Measurements from ENCODE around the gene CEP295NL. TPM values are rescaled to one million over a fixed set of nuclear protein-coding genes. Genes with fewer than 3 reads are reported as not detected.

Gene CEP295NL
- total and polyA plus RNA-seq, 2 of the 8 experiments (the other 6 are each of a cell fraction or from before 2014, with no cell fraction given) = 0.06 to 2.0 TPM

- no peak overlapping the region for H3K23ac ChIP-seq (ENCODE audit: insufficient read length)
- no peaks in the 10 kb centered on the region for H3K79me2 ChIP-seq (ENCODE audit: control insufficient read depth in 1 of 2, insufficient read depth in 2 of 2, low read length in 2 of 2)
- H3K9me3 ChIP-seq (ENCODE audit: insufficient read depth in 2 of 2, low read depth in 1 of 2, low read length in 1 of 2) = no peaks in the 10 kb centered on the region
- no peak overlapping the region for H3K4me2 ChIP-seq (ENCODE audit: insufficient read depth in 1 of 2, low read depth in 2 of 2, low read length in 2 of 2)
- no peaks in the 10 kb centered on the region for H3K4me1 ChIP-seq (replicated peaks in 1 of 4; ENCODE audit: control insufficient read depth in 3 of 4, insufficient read depth in 4 of 4, low read length in 3 of 4)
- 88% methylated on average over 4 of the region's 4 CpGs; no CpG with 5 or more reads in 1 of the 2 experiments for WGBS, 2 experiments (ENCODE audit: extremely low coverage in 1 of 2, insufficient coverage in 1 of 2, insufficient read length in 1 of 2, insufficient replicate concordance in 2 of 2, low coverage in 1 of 2, low lambda C conversion rate in 2 of 2, missing lambda C conversion rate in 1 of 2)
- H3K14ac ChIP-seq (ENCODE audit: insufficient read length) = no peak overlapping the region
- H2AFZ ChIP-seq (ENCODE audit: low read length) = no peak overlapping the region
- H3K4ac ChIP-seq (replicated peaks; ENCODE audit: insufficient read length, low read depth, low read length) = no peak overlapping the region
- ChIA-PET POLR2A (ENCODE audit: partially characterized antibody) (no interaction called here), CTCF (ENCODE audit: partially characterized antibody) (interaction anchor here (1.0 to 1.1 kb wide), 2 partner anchors 16 to 113 kb away, joined by 4 to 5 read pairs; no protein-coding TSS in a partner anchor)
- no peaks in the 10 kb centered on the region for H3K79me1 ChIP-seq (ENCODE audit: low read depth, low read length)
- no peak overlapping the region for H4K5ac ChIP-seq (ENCODE audit: insufficient read length, low read depth, low read length)
- H3K36me3 ChIP-seq (ENCODE audit: control insufficient read depth in 2 of 4, insufficient read depth in 4 of 4, low read length in 3 of 4) = peaks cover 0 to 6% (median 2%) of the 10 kb centered on the region in 4 experiments; a peak in 6 of 8 replicates
- H2BK120ac ChIP-seq (replicated peaks; ENCODE audit: low read depth, low read length) = no peak overlapping the region
- H3K23me2 ChIP-seq (ENCODE audit: low read depth, low read length) = no peaks in the 10 kb centered on the region
- no peak overlapping the region for H4K91ac ChIP-seq (replicated peaks; ENCODE audit: insufficient read length, low read length)
- H2AK5ac ChIP-seq (ENCODE audit: low read depth, low read length) = no peak overlapping the region
- H4K20me1 ChIP-seq (replicated peaks in 1 of 2; ENCODE audit: control insufficient read depth in 1 of 2, insufficient read depth in 2 of 2, low read length in 2 of 2) = peaks cover 0 to 4% of the 10 kb centered on the region in 2 experiments
- DNase-seq (ENCODE audit: low read depth in 1 of 2, low spot score in 2 of 2) = no peak
- no peak overlapping the region for H2BK5ac ChIP-seq (ENCODE audit: low read depth, low read length)
- H3K4me3 ChIP-seq (ENCODE audit: extremely low read depth in 1 of 4, insufficient read depth in 2 of 4, low read depth in 3 of 4, low read length in 4 of 4) = no peak overlapping the region
- H3K56ac ChIP-seq (replicated peaks; ENCODE audit: insufficient read length, low read depth, low read length) = no peak overlapping the region
- no peak overlapping the region for H4K8ac ChIP-seq (ENCODE audit: extremely low read depth, insufficient read depth, low read length)
- H3K27ac ChIP-seq (ENCODE audit: low read depth, low read length) = no peak overlapping the region
- H3K18ac ChIP-seq (ENCODE audit: extremely low read depth, low read length) = no peak overlapping the region
- H2BK12ac ChIP-seq (ENCODE audit: low read depth, low read length) = no peak overlapping the region
- FAIRE-seq = no peak
- H2BK15ac ChIP-seq (ENCODE audit: low read length) = no peak overlapping the region
- no peaks in the 10 kb centered on the region for H3K27me3 ChIP-seq (replicated peaks in 1 of 4; ENCODE audit: control insufficient read depth in 3 of 4, extremely low read depth in 1 of 4, insufficient read depth in 3 of 4, low read length in 3 of 4)
- no peak overlapping the region for H2BK20ac ChIP-seq (ENCODE audit: low read length)
- no peak overlapping the region for H3K9ac ChIP-seq (replicated peaks in 1 of 4; ENCODE audit: extremely low read depth in 1 of 4, low read depth in 3 of 4, low read length in 3 of 4)
- TF ChIP-seq SRF (IDR thresholded peaks at IDR 0.05; ENCODE audit: low read depth, low read length) = no peak
- no peak for TF ChIP-seq TAF7 (optimal IDR thresholded peaks at IDR 0.05; ENCODE audit: borderline replicate concordance, low read depth, low read length)
- TF ChIP-seq ASH2L (IDR thresholded peaks at IDR 0.05; ENCODE audit: low read length) = no peak
- TF ChIP-seq, protein P1, sequence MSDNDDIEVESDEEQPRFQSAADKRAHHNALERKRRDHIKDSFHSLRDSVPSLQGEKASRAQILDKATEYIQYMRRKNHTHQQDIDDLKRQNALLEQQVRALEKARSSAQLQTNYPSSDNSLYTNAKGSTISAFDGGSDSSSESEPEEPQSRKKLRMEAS (IDR thresholded peaks at IDR 0.05) = no peak
- no peak for TF ChIP-seq CEBPB (IDR thresholded peaks at IDR 0.05; ENCODE audit: low read depth, low read length)
- no peak for TF ChIP-seq SIX5 (IDR thresholded peaks at IDR 0.05; ENCODE audit: low read depth, low read length)
- no peak for TF ChIP-seq RFX5 (IDR thresholded peaks at IDR 0.05; ENCODE audit: borderline replicate concordance, low read depth, low read length)
- TF ChIP-seq SP4 (IDR thresholded peaks at IDR 0.05; ENCODE audit: low read length) = no peak
- no peak for TF ChIP-seq CBX5 (IDR thresholded peaks at IDR 0.05; ENCODE audit: low read depth, low read length)
- no peak for TF ChIP-seq SP2 (IDR thresholded peaks at IDR 0.05; ENCODE audit: low read length)
- no peak for TF ChIP-seq CREB1 (IDR thresholded peaks at IDR 0.05)
- no peak for TF ChIP-seq EGR1 (IDR thresholded peaks at IDR 0.05; ENCODE audit: borderline replicate concordance, low read depth, low read length)
- no peak for TF ChIP-seq POLR2A (IDR thresholded peaks at IDR 0.05; ENCODE audit: control extremely low read depth in 1 of 2, low read depth in 2 of 2, low read length in 2 of 2)
- TF ChIP-seq, protein P2, sequence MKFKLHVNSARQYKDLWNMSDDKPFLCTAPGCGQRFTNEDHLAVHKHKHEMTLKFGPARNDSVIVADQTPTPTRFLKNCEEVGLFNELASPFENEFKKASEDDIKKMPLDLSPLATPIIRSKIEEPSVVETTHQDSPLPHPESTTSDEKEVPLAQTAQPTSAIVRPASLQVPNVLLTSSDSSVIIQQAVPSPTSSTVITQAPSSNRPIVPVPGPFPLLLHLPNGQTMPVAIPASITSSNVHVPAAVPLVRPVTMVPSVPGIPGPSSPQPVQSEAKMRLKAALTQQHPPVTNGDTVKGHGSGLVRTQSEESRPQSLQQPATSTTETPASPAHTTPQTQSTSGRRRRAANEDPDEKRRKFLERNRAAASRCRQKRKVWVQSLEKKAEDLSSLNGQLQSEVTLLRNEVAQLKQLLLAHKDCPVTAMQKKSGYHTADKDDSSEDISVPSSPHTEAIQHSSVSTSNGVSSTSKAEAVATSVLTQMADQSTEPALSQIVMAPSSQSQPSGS (IDR thresholded peaks at IDR 0.05; ENCODE audit: low read length) = no peak
These were observed 44.0 kb downstream of the CEP295NL start for GRCh38 chr17:78859051-78859450.

All from H1 (cell line).